ENCODE data around the gene SKIC2.
"Not testable (repeated sequence)": the region's sequence is repeated elsewhere in the genome, so short reads cannot be mapped to it uniquely, and the experiment has no call there.

Gene SKIC2

DNA sequence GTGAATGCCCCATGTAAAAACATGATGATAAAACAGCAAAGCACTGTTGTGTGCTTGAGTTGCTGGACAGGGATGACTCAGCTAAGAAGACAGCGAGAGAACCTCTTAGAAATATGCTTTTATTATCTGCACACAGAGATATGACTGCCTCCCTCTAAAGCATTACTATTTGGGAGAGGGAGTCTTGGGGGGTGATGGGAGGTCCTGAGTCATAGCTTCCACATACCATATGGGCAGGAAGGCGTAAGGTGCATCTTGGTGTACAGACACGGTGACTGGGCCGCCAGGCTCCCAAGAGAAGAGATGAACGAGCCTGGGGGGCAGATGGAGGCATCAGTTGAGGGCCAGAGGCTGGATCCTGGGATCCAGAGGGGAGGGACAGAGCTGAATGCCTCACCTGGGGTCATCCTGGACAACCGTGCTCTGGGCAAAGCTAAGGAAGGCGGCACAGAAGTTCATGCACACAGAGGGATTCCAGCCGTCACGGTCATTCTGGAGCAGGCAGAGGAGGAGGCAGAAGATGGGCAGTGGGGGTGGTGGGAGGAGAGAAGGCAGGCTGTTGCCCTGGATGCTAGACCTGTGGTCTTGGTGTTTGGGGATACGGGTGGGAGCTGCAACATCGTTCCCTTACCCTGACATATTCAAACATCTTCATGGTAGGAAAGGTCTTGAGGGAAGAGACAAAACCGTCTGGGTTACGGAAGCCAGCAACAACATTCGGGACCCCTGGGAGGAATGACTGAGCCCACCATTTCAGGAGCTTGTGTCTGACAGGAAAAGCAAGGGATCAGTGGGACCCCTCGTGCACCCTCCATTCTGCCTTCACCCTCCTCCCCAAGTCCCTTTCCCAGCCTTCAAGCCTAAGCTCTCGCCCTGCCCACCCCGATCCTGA is 11.0 kb downstream of the SKIC2 start:
- no peak for DNase-seq (ENCODE audit: low spot score)

DNA sequence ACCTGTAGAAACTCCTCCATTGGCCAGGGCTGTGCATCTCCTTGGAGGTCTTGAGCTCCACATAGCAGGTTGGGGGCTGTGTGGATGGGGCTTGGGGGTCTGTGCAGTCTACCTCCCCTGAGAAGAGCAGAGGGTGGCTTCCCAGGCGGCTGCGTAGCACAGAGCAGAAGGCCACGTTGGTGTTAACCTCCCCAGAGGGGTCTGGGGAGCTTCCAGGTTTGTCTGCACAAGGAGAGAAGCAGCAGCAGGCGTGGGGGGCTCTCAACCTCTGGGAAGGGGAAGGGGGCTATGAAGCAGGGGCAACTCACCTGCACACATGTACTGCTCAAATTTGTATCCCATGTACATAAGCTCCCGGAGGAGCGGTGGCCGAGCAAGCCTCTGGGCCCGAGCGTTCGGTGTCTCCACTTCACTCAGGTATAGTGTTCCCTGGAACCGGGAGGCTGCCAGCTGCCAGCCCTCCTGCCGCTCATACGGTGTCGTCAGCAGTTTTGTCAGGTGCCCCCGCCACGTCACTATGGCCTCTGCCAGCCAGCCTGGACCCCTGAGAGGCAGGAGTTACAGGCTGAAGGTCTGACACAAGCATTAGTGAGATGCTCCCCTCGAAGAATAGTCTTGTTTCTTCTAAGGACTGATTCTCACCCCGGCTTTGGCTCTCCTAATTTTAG is 11.8 kb downstream of the SKIC2 start:
- no peak for DNase-seq (ENCODE audit: low spot score)

DNA sequence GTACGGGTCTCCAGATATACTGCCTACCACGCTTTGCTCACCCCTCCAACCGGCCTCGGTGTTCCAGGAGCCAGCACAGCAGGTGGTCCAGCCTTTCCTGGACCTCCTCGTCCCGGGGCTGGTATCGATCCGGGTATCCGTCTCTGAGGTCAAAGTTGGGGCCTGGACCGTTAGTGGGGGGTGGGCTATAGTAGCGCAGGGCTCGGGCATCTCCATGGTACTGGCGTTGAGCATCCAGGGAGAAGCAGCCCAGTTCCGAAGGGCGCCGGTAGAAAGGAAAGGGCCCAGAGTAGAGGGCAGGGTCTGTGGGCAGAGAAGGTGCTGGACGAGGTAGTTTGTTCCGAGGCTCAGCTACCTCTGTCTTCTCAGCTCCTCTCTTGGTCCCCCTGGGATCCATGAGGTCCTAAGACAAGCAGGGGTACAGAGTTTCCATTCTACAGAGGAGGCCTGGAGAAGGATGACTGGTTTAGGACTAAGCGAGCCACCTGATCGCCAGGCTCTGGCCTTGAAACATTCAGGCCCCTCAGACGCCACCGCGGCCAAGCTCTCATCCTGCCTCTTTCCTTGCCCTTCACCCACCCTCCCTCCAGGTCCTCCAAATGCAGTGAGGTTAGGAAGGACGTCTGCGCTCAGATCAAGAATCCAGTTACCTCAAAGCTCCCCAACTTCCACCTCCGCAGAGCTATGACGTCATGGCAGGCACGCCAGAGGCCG is 12.5 kb downstream of the SKIC2 start:
- no peak for DNase-seq (ENCODE audit: low spot score)

DNA sequence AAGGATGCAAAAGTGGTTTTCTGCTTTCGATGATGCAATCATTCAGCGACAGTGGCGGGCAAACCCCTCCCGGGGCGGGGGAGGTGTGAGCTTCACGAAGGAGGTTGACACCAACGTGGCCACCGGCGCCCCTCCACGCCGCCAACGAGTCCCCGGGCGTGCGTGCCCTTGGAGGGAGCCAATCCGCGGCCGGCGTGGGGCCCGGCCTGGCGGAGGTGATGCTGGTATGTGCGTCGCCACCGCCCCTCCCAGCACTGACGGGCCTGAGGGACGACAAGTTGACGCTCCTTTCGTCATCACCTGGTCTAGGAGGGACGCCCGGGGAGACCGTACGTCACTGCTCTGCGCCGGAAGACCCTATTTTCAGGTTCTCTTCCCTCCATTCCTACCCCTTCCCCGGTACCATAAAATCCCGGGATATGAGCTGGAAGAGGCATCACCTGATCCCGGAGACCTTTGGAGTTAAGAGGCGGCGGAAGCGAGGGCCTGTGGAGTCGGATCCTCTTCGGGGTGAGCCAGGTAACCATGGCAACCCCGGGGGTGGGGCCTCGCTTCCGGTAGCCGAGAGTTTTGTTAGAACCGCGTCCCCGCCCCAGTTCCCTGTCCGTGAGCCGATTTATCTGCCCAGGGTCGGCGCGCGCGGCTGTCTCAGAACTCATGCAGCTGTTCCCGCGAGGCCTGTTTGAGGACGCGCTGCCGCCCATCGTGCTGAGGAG is 13.2 kb downstream of the SKIC2 start, which contains the start of gene DXO:
Gene DXO, minus strand, starts transcription at position 146 of the 716 bp plus-strand sequence. CDS start 463 bp downstream, outside the sequence.
- peak; percentile 97 for DNase-seq (ENCODE audit: low spot score)

DNA sequence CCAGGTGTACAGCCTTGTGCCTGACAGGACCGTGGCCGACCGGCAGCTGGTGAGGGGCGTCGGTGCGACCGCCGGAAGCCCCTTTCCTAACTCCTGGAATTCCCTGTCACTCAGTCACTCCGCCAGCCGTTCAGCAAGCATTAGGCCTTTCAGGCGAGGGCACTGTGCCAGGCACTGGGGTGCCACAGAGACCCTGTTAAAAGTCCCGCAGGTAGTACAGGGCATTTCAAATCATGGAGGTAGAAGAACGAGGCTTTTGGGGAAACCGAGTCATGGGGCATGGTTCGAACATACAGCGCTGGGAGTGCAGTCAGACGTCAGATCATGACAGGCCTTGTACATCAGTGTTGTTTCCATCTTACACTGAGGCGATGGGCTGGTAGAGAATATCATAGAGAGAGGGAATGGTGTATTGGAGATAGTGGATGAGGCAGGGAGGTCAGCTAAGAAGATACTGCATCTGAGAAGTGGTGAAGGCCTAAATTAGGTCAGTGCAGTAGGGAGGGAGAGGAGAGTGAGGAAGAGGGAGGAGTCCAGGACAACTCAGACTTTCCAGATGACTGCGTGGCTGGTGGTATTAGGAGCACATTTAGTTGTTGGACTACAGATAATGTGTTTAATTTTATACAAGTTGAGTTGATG is 13.9 kb downstream of the SKIC2 start:
- no peak for DNase-seq (ENCODE audit: low spot score)

DNA sequence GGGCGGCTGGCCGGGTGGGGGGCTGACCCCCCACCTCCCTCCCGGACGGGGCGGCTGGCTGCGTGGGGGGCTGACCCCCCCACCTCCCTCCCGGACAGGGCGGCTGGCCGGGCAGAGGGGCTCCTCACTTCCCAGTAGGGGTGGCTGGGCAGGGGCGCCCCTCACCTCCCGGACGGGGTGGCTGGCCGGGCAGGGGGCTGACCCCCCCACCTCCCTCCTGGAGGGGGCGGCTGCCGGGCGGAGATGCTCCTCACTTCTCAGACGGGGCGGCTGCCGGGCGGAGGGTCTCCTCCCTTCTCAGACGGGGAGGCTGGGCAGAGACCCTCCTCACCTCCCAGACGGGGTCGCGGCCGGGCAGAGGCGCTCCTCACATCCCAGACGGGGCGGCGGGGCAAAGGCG is 17.1 kb downstream of the SKIC2 start:
- DNase-seq (ENCODE audit: low spot score): not testable (repeated sequence)

DNA sequence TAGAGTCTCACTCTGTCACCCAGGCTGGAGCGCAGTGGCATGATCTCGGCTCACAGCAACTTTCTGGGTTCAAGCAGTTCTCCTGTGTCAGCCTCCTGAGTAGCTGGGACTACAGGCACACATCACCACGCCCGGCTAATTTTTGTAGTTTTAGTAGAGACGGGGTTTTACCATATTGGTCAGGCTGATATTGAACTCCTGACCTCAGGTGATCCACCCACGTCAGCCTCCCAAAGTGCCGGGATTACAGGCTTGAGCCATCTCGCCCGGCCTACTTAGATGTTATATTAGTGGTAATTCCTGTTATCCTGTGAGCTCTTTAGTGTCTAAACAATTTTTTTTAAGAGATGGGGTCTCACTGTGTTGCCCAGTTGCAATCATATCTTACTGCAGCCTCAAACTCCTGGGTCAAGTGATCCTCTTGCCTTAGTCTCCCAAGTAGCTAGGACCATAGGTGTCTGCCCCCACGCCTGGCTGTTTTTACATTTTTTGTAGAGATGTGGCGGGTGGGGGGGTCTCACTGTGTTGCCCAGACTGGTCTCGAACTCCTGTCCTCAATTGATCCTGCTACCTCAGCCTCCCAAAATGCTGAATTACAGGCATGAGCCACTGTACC is 18.9 kb downstream of the SKIC2 start:
- DNase-seq (ENCODE audit: low spot score): no peak

DNA sequence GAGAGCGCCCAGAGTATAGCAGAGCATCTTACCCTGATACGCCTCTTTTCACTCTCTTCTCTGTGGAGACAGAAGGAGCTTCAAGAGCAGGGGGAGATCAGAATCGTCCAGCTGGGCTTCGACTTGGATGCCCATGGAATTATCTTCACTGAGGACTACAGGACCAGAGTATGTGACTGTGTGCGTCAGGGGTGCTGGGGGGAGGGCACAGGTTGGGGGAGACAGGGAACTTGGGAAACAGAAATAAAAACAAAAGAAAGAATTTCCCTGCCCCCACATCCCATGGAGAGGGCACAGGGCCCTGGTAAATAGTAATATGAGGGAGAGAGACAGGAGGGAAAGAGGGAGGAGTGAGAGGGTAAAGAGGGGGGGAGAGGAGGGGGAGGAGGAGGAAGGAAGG is 19.9 kb downstream of the SKIC2 start:
- no peak for DNase-seq (ENCODE audit: low spot score)

DNA sequence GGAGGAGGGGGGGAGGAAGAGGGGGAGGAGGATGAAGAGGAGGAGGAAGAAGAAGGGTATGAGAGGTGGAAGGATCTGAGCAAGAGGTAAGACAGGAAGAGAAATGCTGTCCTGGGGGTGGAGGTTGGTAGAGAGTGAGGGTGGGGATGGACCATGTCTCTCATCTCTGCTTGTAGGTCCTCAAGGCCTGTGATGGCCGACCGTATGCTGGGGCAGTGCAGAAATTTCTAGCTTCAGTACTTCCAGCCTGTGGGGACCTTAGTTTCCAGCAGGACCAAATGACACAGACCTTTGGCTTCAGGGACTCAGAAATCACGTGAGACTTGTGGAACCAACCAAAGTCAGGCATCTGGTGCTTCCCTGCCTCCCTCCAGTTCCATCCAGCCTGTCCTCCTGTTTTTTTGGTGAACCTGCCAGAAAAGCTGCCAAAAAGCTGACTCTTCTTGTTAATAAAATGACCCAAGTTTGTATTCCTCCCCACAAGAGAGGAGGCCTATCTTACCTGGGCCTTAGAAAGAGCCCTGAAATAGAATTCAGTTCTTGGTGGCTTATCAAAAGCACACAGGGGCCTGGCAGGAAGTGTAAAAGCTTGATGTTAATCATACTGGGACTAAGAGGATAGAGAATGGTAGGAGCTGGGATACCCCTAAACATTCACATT is 20.4 kb downstream of the SKIC2 start:
- no peak for DNase-seq (ENCODE audit: low spot score)

DNA sequence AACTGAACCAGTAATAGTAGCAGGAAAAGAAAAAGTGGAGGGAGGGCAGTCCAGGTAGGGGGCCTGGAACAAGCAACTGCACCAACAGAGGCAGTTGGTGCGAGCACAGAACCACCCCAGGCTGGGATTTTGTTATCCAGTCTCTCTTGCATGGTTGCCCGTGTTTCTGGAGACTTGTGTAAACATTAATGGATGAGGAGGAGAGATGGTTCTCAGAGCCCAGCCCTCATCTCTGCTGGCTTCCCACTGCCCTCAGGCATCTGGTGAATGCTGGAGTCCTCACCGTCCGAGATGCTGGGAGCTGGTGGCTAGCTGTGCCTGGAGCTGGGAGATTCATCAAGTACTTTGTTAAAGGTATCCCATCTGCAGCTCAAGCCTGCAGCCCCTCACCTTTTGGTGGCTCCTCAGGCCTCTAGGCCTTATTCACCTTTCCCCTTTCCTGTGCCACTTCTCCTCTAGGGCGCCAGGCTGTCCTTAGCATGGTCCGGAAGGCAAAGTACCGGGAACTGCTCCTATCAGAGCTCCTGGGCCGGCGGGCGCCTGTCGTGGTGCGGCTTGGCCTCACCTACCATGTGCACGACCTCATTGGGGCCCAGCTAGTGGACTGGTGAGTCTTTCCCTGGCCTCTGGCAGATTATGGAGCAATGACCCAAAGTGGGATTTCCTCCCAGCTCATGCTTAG is 21.4 kb downstream of the SKIC2 start:
- DNase-seq (ENCODE audit: low spot score): not testable (repeated sequence)

DNA sequence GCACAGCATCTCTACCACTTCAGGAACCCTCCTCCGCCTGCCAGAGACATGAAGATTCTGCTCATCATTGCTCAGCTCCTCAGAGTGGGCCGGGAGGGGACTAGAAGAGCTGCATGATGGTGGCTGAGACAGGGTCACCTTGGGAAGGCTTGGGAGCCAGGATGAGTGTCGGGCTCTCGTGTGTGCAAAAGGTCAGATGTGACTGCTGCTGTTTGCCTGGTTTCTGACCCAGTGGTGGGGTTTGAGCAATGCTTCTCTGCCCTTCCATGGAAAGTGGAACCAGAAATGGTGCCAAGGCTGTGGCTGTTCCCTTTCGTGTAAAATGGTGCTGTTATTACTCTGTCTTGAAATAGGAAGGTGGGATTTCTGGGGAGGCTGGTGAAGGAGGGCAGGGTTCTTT is 22.0 kb downstream of the SKIC2 start:
- not testable (repeated sequence) for DNase-seq (ENCODE audit: low spot score)

DNA sequence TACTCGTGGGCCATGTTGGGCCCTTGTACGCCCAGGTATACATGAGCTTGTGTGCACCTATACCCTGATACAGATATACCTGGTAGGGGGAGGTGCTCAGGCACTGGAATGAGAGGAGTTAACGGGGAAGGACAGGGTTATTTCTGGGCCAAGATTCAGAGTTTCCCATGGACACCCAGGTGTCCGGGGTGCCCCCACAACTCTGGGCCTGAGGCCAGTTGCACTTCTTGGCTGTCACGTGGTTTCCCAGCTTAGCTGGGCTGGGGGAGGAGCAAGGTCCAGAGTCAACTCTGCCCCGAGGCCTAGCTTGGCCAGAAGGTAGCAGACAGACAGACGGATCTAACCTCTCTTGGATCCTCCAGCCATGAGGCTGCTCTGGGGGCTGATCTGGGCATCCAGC is 22.8 kb downstream of the SKIC2 start, which contains the start of gene C4A:
Gene C4A, plus strand, starts transcription at position 314 of the 400 bp plus-strand sequence. Its CDS starts 51 bp downstream, at position 365.
- not testable (repeated sequence) for DNase-seq (ENCODE audit: low spot score)

DNA sequence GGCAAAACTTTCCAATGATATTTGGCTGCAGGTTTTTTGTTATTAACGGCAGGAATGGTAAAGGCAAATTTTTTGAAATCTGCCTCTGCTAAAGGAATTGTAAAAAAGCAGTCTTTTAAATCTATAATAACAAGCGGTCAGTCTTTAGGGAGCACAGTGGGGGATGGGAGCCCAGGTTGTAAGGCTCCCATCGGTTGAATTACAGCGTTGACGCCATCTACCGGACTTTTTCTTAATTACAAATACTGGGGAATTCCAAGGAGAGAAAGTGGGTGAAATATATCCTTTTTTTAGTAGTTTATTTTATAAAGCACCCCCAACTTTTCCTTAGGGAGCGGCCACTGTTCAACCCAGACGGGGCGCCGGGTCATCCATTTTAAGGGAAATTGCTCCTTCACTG is 30.4 kb downstream of the SKIC2 start:
- not testable (repeated sequence) for DNase-seq (ENCODE audit: low spot score)

DNA sequence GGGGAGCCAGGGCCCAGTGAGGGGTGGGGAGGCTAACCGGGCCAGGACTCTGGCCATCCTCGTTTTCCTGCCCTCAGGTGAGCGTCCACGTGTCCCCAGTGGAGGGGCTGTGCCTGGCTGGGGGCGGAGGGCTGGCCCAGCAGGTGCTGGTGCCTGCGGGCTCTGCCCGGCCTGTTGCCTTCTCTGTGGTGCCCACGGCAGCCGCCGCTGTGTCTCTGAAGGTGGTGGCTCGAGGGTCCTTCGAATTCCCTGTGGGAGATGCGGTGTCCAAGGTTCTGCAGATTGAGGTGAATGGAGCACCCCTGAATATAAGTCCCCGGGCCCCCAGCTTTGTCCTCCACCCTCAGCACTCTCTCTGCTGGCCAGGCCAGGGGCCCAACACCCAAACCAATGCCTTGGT is 35.4 kb downstream of the SKIC2 start:
- not testable (repeated sequence) for DNase-seq (ENCODE audit: low spot score)

DNA sequence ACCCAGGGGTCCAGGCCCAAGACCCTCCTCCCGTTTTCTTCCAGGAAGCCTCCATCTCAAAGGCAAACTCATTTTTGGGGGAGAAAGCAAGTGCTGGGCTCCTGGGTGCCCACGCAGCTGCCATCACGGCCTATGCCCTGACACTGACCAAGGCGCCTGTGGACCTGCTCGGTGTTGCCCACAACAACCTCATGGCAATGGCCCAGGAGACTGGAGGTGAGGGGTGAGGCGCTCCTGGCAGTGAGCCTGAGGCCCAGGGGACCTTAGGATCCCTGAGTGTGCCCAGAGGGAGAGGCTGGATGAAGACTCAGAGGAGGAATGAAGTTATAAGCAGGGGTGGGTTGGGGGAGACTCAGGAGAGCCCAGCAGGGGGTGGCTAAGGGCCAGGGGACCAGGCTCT is 37.4 kb downstream of the SKIC2 start:
- DNase-seq (ENCODE audit: low spot score): not testable (repeated sequence)

DNA sequence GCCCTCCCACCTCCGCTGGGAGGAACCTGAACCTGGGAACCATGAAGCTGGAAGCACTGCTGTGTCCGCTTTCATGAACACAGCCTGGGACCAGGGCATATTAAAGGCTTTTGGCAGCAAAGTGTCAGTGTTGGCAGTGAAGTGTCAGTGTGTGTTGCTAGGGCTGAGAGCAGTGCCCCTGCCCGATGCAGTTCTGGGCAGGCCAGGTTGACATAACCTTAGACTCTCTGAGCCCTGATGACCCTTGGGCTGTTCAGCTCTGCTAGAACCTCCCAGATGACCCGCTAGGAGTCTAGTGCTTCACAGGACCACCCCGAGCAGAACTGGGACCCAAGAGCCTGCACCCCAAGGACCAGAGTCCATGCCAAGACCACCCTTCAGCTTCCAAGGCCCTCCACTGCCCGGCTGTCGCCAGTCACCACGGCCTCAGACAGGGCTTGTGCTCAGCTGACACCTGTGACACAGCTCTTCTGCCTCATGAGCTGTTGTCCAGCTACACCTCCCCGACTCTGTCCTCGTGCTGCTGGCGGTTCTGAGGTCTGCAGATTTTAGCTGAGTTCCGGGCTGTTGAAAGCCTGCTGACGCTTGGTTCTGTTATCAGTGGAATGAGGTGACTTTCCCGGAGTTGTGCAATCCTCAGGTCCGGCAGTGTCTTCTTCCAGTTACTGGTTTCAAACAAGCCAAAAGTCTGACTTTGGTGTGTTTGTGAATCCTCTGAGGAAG is 43.7 kb downstream of the SKIC2 start:
- DNase-seq (ENCODE audit: low spot score): not testable (repeated sequence)

DNA sequence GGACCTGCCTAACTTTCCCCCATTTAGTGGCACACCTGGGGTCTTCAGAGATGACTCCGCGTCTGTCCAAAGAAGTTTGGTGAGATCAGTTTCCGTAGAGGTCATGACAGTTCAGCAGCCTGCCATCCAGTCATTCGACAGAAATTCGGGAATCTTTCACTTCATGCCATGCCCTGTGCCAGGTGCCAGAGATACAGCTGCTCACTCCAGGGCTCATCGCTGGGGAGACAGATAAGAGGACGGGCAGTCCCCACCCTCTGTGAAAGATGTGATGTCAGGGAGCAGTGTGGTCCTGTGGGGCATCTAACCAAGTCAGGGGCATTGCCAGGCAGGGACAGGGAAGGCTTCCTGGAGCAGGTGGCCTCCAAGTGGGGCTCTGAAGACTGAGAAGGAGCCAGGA is 44.3 kb downstream of the SKIC2 start:
- not testable (repeated sequence) for DNase-seq (ENCODE audit: low spot score)

DNA sequence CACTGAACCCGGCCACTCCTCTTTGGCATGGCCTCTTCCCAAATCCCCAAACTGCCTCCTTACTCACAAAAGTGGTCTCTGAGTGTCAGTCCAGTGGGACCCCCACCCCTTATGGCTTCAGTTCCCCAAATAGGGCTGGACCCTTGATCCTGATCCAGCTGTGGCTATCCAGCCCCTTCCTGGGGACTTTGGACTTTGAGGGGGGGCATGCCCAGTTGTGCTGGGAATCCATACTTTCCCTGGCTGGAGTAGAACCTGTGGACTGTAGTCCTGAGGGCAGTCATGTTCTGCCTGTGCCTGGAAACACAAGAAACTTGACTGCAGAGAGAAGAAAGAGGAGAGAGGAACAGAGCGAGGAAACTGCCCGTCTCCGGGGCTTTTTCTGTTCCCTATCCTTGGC is 45.4 kb downstream of the SKIC2 start:
- not testable (repeated sequence) for DNase-seq (ENCODE audit: low spot score)
